ENCODE data around the gene ITGB2. TPM values are rescaled to one million over a fixed set of nuclear protein-coding genes. Genes with fewer than 3 reads are reported as not detected.

Gene ITGB2
- total RNA-seq, 1 donor from 2014 or later, result 0.34 TPM

- DNase-seq, result peak; percentile 71
These were observed 75.1 kb downstream of the ITGB2 start for GRCh38 chr21:44845418-44846223.

- no peak for DNase-seq
These were observed 76.4 kb downstream of the ITGB2 start for GRCh38 chr21:44844256-44844655.

GRCh38 chr21:44842721-44843445 is 77.8 kb downstream of the ITGB2 start:
- no peak for DNase-seq

GRCh38 chr21:44842087-44842486 is 78.6 kb downstream of the ITGB2 start:
- no peak for DNase-seq

- DNase-seq, result no peak
These were observed 79.9 kb downstream of the ITGB2 start for GRCh38 chr21:44840771-44841170.

GRCh38 chr21:44838951-44839350 is 81.7 kb downstream of the ITGB2 start:
- DNase-seq, result no peak

- no peak for DNase-seq
These were observed 82.4 kb downstream of the ITGB2 start for GRCh38 chr21:44838039-44838895.

GRCh38 chr21:44837537-44837936 is 83.2 kb downstream of the ITGB2 start:
- DNase-seq, result no peak

GRCh38 chr21:44836666-44837471 is 83.8 kb downstream of the ITGB2 start:
- no peak for DNase-seq

- no peak for DNase-seq
These were observed 84.4 kb downstream of the ITGB2 start for GRCh38 chr21:44836349-44836665.

Other genes starting within 250 kb of the ITGB2 start
- gene KRTAP12-1, start 238.7 kb downstream of the ITGB2 start, total RNA-seq, result not detected in 2 replicates
- gene KRTAP10-12, start 223.7 kb downstream of the ITGB2 start, total RNA-seq, result not detected in 2 replicates
- 0.47 and 1.0 TPM in 2 replicates for gene TSPEAR, start 209.3 kb downstream of the ITGB2 start, total RNA-seq
- gene UBE2G2, start 119.1 kb downstream of the ITGB2 start, total RNA-seq, result 74.1 and 85.3 TPM in 2 replicates
- gene SUMO3, start 102.8 kb downstream of the ITGB2 start, total RNA-seq, result 75.2 and 107 TPM in 2 replicates
- 505 and 528 TPM in 2 replicates for gene PTTG1IP, start 47.2 kb downstream of the ITGB2 start, total RNA-seq
- gene SLX9, start 19.1 kb upstream of the ITGB2 start, total RNA-seq, result 24.8 and 32.7 TPM in 2 replicates
- gene ADARB1, start 153.7 kb upstream of the ITGB2 start, total RNA-seq, result 27.0 and 32.0 TPM in 2 replicates

Data from dermis blood vessel endothelial cell (primary cell).